Cardiac fibroblast (primary cell): ENCODE measurements around the gene LONRF2.

ENCODE experiments used
- DNase-seq, 2 donors: peaks; one replicate each; pipeline versions ENCODE4 v3.0.0 to v3.0.0-alpha.2; 2010; ENCODE audit warnings: low read depth in 2 of 2
- H3K4me3 ChIP-seq, 2 donors: replicated peaks in 1 of 2; 1 replicate in 1 of 2; 2 replicates in 1 of 2; pipeline ENCODE4 v1.5.1; 2011; ENCODE audit warnings: low read depth in 2 of 2, low read length in 2 of 2, mild to moderate bottlenecking in 2 of 2, moderate library complexity in 1 of 2
- TF ChIP-seq, protein P1 (sequence below): IDR thresholded peaks from one replicate; pipeline ENCODE4 v1.5.1; 2011; ENCODE audit warnings: low read depth, mild to moderate bottlenecking, low read length, inconsistent platforms

The LONRF2 gene

DNA sequence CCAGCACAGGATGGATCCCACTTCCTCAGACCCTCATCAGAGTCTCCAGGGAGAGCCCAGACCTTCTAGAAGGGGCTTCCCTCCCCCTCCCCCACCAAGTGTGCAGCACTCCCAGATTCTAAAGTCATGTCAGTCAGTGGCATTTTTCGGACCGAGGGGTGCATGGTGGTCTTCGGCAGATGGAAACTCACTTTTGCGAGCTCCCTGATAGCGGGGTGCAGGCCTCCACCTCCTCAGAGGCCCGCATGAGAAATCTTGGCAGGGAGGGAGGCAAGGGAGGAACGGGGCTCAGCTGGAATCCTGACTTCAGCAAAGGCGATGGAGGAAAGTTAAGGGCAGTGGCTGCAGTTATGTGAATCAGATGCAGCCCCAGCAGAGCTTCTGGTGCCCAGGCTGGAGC, 58.2 kb downstream of the LONRF2 start:
- DNase-seq, result no peak
- no peak overlapping the region for H3K4me3 ChIP-seq
- TF ChIP-seq, protein P1, sequence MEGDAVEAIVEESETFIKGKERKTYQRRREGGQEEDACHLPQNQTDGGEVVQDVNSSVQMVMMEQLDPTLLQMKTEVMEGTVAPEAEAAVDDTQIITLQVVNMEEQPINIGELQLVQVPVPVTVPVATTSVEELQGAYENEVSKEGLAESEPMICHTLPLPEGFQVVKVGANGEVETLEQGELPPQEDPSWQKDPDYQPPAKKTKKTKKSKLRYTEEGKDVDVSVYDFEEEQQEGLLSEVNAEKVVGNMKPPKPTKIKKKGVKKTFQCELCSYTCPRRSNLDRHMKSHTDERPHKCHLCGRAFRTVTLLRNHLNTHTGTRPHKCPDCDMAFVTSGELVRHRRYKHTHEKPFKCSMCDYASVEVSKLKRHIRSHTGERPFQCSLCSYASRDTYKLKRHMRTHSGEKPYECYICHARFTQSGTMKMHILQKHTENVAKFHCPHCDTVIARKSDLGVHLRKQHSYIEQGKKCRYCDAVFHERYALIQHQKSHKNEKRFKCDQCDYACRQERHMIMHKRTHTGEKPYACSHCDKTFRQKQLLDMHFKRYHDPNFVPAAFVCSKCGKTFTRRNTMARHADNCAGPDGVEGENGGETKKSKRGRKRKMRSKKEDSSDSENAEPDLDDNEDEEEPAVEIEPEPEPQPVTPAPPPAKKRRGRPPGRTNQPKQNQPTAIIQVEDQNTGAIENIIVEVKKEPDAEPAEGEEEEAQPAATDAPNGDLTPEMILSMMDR, result no peak

DNA sequence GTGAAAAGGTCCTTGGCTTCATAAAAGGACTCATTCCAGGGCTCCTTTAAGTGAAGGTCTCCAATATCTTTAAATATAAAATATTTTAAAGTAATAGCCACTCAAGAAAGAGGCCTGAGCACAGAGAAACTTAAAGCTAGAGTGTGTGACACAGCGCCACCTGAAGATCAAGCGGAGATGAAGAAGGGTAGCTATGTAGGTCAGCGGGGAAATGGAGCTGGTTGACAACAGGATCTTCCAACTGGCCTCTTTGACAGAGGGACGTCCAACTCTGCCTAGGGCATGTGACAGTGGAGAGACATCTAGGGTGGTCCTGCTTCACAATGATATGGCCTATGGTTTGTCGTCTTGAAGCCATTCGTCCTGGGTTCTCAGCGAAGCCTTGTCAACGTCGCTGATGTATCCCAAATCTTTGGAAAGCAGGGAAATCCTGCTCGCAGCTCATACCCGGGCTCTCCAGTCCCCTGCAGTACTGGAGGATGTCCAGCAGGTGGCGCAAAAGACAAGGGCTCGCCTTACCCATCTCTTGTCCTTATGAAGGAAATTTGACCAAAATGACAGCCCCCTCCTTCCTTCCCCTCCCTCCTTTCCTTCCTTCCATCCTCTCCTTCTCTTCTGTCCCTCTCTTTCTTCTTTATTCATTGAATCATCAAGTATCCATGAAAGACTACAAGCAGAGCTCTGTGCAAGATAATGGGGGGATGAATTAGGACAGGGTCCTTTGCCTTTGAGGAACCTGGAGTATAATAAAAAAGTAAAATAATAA, 59.6 kb downstream of the LONRF2 start:
- no peak overlapping the region for H3K4me3 ChIP-seq
- peak; percentile 64 to 71 for DNase-seq
- TF ChIP-seq, protein P1, result peak; percentile 97

DNA sequence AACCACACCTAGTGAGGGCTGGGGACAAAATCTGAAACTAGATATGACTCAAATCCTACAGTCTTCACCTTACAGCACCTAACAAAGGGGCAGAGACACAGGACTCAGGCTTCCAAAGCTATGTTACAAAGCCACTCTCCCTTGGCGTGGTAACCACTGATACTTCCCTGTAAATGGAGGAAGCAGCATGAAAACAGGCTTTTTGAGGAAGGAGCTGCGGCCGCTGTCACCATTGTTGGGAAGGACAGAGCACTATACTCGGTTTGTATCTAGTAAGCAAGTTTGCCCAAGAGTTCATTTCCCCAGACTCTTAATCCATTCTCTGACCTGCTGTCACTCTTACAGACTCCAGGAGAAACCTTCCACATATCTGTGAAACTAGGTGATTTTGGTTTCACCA, 60.3 kb downstream of the LONRF2 start:
- no peak overlapping the region for H3K4me3 ChIP-seq
- no peak for DNase-seq
- TF ChIP-seq, protein P1, result no peak

DNA sequence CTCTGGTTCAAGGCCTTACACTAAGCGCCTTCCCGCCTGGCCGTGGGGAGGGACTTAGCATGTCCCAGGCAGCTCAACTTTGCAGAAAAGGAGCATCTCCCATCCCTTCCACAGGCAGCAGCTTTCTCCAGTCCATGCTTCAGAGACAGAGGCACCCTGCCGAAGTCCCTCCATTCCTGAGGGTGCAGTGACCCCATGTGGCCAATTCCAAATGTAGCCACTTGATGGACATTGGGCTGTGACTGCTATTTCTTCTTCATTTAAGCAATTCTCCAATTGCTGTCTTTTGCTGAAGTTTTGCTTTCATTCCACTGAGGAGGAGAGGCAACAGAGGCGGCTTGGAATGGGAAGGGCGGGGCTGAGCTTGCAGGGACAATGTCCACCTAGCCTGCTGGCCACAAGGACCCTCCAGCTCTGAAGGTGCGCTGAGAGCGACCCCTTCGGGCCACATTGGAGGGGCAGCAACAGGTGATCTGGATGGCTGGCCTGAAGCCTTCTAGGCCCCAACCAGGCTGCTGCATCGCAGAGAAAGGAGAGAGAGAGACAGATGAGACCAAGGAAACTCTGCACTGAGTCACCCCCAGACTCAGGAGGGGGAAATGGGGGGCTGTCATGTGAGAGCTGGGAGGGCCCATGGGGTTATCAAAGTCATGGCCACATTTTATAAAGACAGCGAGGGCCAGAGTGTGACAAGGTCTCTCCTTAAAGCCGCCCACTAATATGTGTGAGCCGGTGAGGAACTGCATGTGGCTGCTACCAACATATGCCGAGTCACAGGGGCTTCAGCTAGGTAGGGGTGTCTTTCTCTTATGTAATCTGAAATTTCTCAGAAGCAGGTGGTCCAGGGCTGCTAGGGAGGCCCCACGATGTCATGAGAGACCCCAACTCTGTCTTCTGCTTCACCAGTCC, 61.3 kb downstream of the LONRF2 start:
- DNase-seq, result peak; percentile 75 to 76
- H3K4me3 ChIP-seq, result no peak overlapping the region
- TF ChIP-seq, protein P1, result peak; percentile 55

DNA sequence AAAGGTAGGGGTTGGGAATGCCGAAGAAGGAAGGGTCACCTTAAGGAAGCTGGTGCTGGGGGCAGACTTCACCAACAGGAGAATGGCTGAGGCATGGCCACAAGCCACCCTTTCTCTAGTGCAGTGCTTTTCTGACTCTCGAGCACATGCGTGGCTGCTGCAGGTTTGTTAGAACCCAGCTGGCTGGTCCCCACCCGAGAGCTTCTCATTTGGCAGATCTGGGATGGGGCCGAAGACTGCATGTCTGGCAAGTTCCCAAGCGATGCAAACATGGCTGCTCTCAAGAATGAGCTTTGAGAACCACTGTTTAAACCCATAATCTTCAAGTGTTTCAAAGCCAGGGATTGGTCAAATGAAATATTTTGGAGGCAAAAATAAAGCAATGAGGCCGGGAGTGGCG, 63.2 kb downstream of the LONRF2 start:
- H3K4me3 ChIP-seq, result no peak overlapping the region
- TF ChIP-seq, protein P1, result no peak
- no peak for DNase-seq

DNA sequence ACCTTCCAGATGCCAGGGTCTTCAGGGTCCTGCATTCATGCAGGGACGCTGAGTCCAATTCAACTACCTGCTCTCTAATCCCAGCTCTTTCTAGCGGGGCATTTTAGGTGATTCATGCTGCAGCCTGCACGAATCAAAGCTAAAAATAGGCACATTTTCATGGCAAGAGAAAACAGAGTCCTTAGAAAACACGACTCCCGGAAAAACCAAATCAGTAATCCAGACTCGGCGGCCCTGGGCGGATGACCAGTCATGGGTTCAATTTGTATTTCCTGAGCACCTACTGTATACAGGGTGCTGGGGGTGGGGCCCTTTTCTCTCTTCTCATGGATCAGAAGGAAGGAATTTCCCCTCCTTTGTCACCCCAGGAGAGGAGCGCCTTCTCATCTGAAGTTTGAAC, 64.4 kb downstream of the LONRF2 start:
- H3K4me3 ChIP-seq, result no peak overlapping the region
- TF ChIP-seq, protein P1, result no peak
- DNase-seq, result peak in 1 of 2 donors; percentile 27
